ENCODE results near the gene GPSM1. TPM values are rescaled to one million over a fixed set of nuclear protein-coding genes. Genes with fewer than 3 reads are reported as not detected.

GPSM1 gene
- total RNA-seq, 1 experiment from 2014 or later: 24.7 TPM

DNA sequence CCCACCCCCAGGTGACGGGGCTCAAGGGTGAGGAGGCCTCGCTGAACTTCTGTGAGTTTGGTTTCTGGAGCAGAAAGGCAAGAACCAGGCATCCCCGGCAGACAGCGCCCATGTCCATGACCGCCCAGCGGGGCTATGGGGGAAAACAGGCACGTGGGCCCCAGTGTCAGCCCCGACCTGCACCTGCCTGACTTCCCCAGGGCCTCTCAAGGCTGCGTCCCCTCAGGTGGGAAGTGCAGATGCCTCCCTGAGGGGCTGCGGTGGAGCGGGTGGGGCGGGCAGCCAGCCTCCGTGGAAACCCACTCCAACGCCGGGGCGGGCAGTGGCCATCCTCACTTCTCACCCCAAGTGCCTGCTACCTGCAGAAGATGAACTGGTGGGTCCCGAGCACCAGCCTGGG, 53.0 kb downstream of the GPSM1 start:
- H2AK5ac ChIP-seq (ENCODE audit: insufficient read length, low read length): no peak overlapping the region

More for the DNA sequence above, 53.0 kb downstream of the GPSM1 start:
- Histone ChIP-seq H3K56ac (ENCODE audit: insufficient read length, low read depth, low read length) (no peak overlapping the region), H2BK20ac (ENCODE audit: low read depth, low read length, poor library complexity, severe bottlenecking) (no peak overlapping the region), H3K4me2 (ENCODE audit: insufficient read depth, insufficient read length, low read length) (no peak overlapping the region), H3K23ac (ENCODE audit: insufficient read length, low read depth, low read length) (no peak overlapping the region), H3K14ac (ENCODE audit: insufficient read depth, low read length) (no peak overlapping the region), H3T11ph (ENCODE audit: low read length) (no peak overlapping the region), H2AFZ (ENCODE audit: low read length) (no peak overlapping the region), H4K91ac (ENCODE audit: insufficient read length, low read depth, low read length) (no peak overlapping the region), H3K4ac (ENCODE audit: low read depth, low read length) (no peak overlapping the region), H3K23me2 (ENCODE audit: insufficient read length, low read depth, low read length, poor library complexity, severe bottlenecking) (no peaks in the 10 kb centered on the region), H3K9ac (ENCODE audit: extremely low read depth, insufficient read length, low read length) (no peak overlapping the region), H3K27me3 (ENCODE audit: insufficient read depth, low read length) (no peaks in the 10 kb centered on the region), H3K18ac (ENCODE audit: insufficient read length, low read depth, low read length) (no peak overlapping the region), H3K9me3 (ENCODE audit: control insufficient read depth, low read depth, low read length) (no peaks in the 10 kb centered on the region), H3K4me1 (ENCODE audit: insufficient read depth, low read length) (no peaks in the 10 kb centered on the region), H3K79me1 (ENCODE audit: insufficient read depth, low read depth, low read length, poor library complexity, severe bottlenecking) (no peaks in the 10 kb centered on the region), H4K5ac (ENCODE audit: insufficient read length, low read depth, low read length) (no peak overlapping the region), H4K20me1 (ENCODE audit: control insufficient read depth, insufficient read depth, insufficient read length) (no peaks in the 10 kb centered on the region), H3K27ac (ENCODE audit: insufficient read length, low read depth, low read length) (no peak overlapping the region), H3K79me2 (ENCODE audit: insufficient read depth, low read length) (no peaks in the 10 kb centered on the region), H2BK15ac (ENCODE audit: low read depth, low read length) (no peak overlapping the region), H2BK12ac (ENCODE audit: insufficient read length, low read depth, low read length) (no peak overlapping the region), H2BK5ac (ENCODE audit: insufficient read length, low read length) (no peak overlapping the region), H2BK120ac (ENCODE audit: low read depth, low read length, poor library complexity, severe bottlenecking) (no peak overlapping the region), H4K8ac (replicated peaks; ENCODE audit: insufficient read length, low read depth, low read length) (no peak overlapping the region)
- no CpG with 5 or more reads among the region's 17 CpGs for WGBS (ENCODE audit: extremely low coverage, insufficient read length, low lambda C conversion rate)
- Mint-ChIP-seq H3K36me3 (ENCODE audit: insufficient read depth in 1 of 3, low read depth in 3 of 3) (peaks cover 8 to 51% (median 36%) of the 10 kb centered on the region in 3 experiments; a peak in 6 of 7 replicates), H3K27me3 (ENCODE audit: low read depth) (no peaks in the 10 kb centered on the region), H3K4me3 (no peak overlapping the region), H3K27ac (no peak overlapping the region), H3K9me3 (no peaks in the 10 kb centered on the region), H3K4me1 (no peaks in the 10 kb centered on the region)
- TF ChIP-seq, protein P1, sequence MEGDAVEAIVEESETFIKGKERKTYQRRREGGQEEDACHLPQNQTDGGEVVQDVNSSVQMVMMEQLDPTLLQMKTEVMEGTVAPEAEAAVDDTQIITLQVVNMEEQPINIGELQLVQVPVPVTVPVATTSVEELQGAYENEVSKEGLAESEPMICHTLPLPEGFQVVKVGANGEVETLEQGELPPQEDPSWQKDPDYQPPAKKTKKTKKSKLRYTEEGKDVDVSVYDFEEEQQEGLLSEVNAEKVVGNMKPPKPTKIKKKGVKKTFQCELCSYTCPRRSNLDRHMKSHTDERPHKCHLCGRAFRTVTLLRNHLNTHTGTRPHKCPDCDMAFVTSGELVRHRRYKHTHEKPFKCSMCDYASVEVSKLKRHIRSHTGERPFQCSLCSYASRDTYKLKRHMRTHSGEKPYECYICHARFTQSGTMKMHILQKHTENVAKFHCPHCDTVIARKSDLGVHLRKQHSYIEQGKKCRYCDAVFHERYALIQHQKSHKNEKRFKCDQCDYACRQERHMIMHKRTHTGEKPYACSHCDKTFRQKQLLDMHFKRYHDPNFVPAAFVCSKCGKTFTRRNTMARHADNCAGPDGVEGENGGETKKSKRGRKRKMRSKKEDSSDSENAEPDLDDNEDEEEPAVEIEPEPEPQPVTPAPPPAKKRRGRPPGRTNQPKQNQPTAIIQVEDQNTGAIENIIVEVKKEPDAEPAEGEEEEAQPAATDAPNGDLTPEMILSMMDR (conservative IDR thresholded peaks at IDR 0.05): no peak
- DNase-seq: no peak
